K562 (cell line): Measurements from ENCODE around the gene CYLC2. TPM values are rescaled to one million over a fixed set of nuclear protein-coding genes. Genes with fewer than 3 reads are reported as not detected.

Experiments used
- ATAC-seq: fragments of 200-7000 bp; cut with Tn5 transposase; 3 replicates; pipeline ENCODE4 v1.9.1; 2020; ENCODE audit warnings: moderate library complexity
- BruUV-seq: library from RNA; stranded (reverse); fragments of 400-500 nt; replicated peaks from 2 replicates; lab custom pipeline; 2021; lab: Mats Ljungman, UMichigan
- CTCF ChIA-PET: fragments of 300-600 bp; formaldehyde crosslinking; extraction: SDS; loops from one replicate; lab custom pipeline; 2021; ENCODE audit warnings: low intra/inter-chr PET ratio; lab: Yijun Ruan, JAX
- POLR2A ChIA-PET: fragments of 300-600, 350-650 bp; sonication (Branson Sonifier 250); formaldehyde crosslinking; extraction: SDS; loops from one replicate; lab custom pipeline; 2021; ENCODE audit warnings: antibody characterized with exemption, inconsistent platforms; lab: Yijun Ruan, JAX
- DNase-seq, 4 experiments: peaks; one replicate each; pipeline versions ENCODE4 v3.0.0 to v3.0.0-alpha.2; 2011 to 2018; ENCODE audit warnings: low spot score in 3 of 4, mixed read lengths in 3 of 4; ENCODE audit errors: extremely low read depth in 1 of 4
- FAIRE-seq: peaks from 2 replicates; lab custom pipeline; 2011; peaks lifted over from hg19 to GRCh38; lab: Jason Lieb, UNC
- H2AFZ ChIP-seq: 2 replicates; pipeline ENCODE4 v1.6.0; 2011; ENCODE audit warnings: low read depth, low read length, control low read depth, inconsistent platforms
- H3K27ac ChIP-seq: fragments of 200-600 bp; 3 replicates; pipeline ENCODE4 v1.8.0; 2011; ENCODE audit warnings: low read depth, mild to moderate bottlenecking, control low read depth, inconsistent platforms, low read length, moderate library complexity, mixed read lengths; ENCODE audit errors: extremely low read depth
- H3K27me3 ChIP-seq, 2 experiments: fragments of 300-600 bp in 1 of 2; 2 replicates in 1 of 2; 3 replicates in 1 of 2; pipeline versions ENCODE4 v1.6.0 to v1.8.0; 2011; ENCODE audit warnings: inconsistent platforms in 2 of 2, low read length in 2 of 2, mild to moderate bottlenecking in 1 of 2, mixed read lengths in 1 of 2, moderate library complexity in 1 of 2; ENCODE audit not compliant: control insufficient read depth in 2 of 2, insufficient read depth in 2 of 2
- H3K36me3 ChIP-seq: fragments of 300-600 bp; 3 replicates; pipeline ENCODE4 v1.8.0; 2011; ENCODE audit warnings: mild to moderate bottlenecking, low read length, inconsistent platforms; ENCODE audit not compliant: control insufficient read depth, insufficient read depth
- H3K4me1 ChIP-seq, 2 experiments: fragments of 200-600 bp in 1 of 2; replicated peaks in 1 of 2; 2 replicates in 1 of 2; 3 replicates in 1 of 2; pipeline versions ENCODE4 v1.5.1 to v1.8.0; 2011; ENCODE audit warnings: inconsistent platforms in 2 of 2, low read length in 2 of 2, mild to moderate bottlenecking in 1 of 2, mixed read lengths in 1 of 2, moderate library complexity in 1 of 2; ENCODE audit not compliant: control insufficient read depth in 2 of 2, insufficient read depth in 2 of 2
- H3K4me2 ChIP-seq: 2 replicates; pipeline ENCODE4 v1.6.1; 2011; ENCODE audit warnings: low read length, control low read depth, inconsistent platforms, mixed read lengths; ENCODE audit not compliant: insufficient read depth
- H3K4me3 ChIP-seq: fragments of 200-600 bp; sonication (generic), shearing (Covaris generic); 2 replicates; pipeline ENCODE4 v1.5.1; 2016; ENCODE audit warnings: control low read depth, inconsistent platforms
- H3K79me2 ChIP-seq: fragments of 200-600 bp; 3 replicates; pipeline ENCODE4 v1.8.0; 2011; ENCODE audit warnings: low read length, inconsistent platforms; ENCODE audit not compliant: control insufficient read depth, insufficient read depth
- H3K9ac ChIP-seq, 2 experiments: 2 replicates each; pipeline versions ENCODE4 v1.6.0 to v1.6.1; 2011; ENCODE audit warnings: low read depth in 2 of 2, low read length in 2 of 2, control low read depth in 1 of 2, inconsistent platforms in 1 of 2, mild to moderate bottlenecking in 1 of 2, mixed read lengths in 1 of 2; ENCODE audit not compliant: insufficient read depth in 1 of 2
- H3K9me1 ChIP-seq: one replicate; pipeline ENCODE4 v1.6.0; 2011; ENCODE audit warnings: inconsistent platforms, mild to moderate bottlenecking, low read length, moderate library complexity; ENCODE audit not compliant: control insufficient read depth, insufficient read depth
- H3K9me3 ChIP-seq: replicated peaks from 2 replicates; pipeline ENCODE4 v1.5.1; 2011; ENCODE audit warnings: low read depth, low read length, inconsistent platforms; ENCODE audit not compliant: control insufficient read depth, insufficient read depth
- H4K20me1 ChIP-seq: replicated peaks from 2 replicates; pipeline ENCODE4 v1.6.1; 2011; ENCODE audit warnings: low read length, inconsistent platforms, mixed read lengths; ENCODE audit not compliant: control insufficient read depth, insufficient read depth
- E2F3 ChIP-seq: fragments of 250-450 bp; sonication (Bioruptor Pico); IDR thresholded peaks from 2 replicates; pipeline ENCODE4 v1.4.0; 2020; ENCODE audit warnings: mild to moderate bottlenecking
- EHMT2 ChIP-seq: fragments of 450-650 bp; IDR thresholded peaks from 2 replicates; pipeline ENCODE4 v1.6.1; 2018; ENCODE audit warnings: antibody characterized with exemption
- EZH2 ChIP-seq: IDR thresholded peaks from 2 replicates; pipeline ENCODE4 v1.6.1; 2012; ENCODE audit warnings: low read depth, mild to moderate bottlenecking, inconsistent platforms, low read length, borderline replicate concordance
- FIP1L1 ChIP-seq: fragments of 200-400 bp; formaldehyde crosslinking; IDR thresholded peaks from 2 replicates; pipeline ENCODE4 v1.6.1; 2018; ENCODE audit warnings: mild to moderate bottlenecking, low read depth, low read length; ENCODE audit not compliant: poor library complexity, severe bottlenecking
- FOXP1 ChIP-seq: sonication (generic); formaldehyde crosslinking; IDR thresholded peaks from 2 replicates; pipeline ENCODE4 v1.8.0; 2022; ENCODE audit warnings: mild to moderate bottlenecking, missing genetic modification reagents
- HOXB6 ChIP-seq: fragments of 250-450 bp; sonication (Bioruptor Pico); IDR thresholded peaks from 2 replicates; pipeline ENCODE4 v1.5.1; 2022; ENCODE audit warnings: mild to moderate bottlenecking, borderline replicate concordance
- SAFB2 ChIP-seq: fragments of 200-400 bp; formaldehyde crosslinking; IDR thresholded peaks from 2 replicates; pipeline ENCODE4 v1.6.1; 2018; ENCODE audit warnings: borderline replicate concordance, low read length, low read depth, moderate library complexity; ENCODE audit not compliant: severe bottlenecking
- SMAD1 ChIP-seq: fragments of 150-350 bp; IDR thresholded peaks from 2 replicates; pipeline ENCODE4 v1.6.1; 2014; ENCODE audit warnings: low read length, low read depth; ENCODE audit not compliant: partially characterized antibody
- WGBS: fragments of 100-300 bp; shearing (Covaris generic); methylation state at CpG from one replicate; pipeline ENCODE4 v1.1.6; 2016; ENCODE audit warnings: low coverage, mixed read lengths; ENCODE audit not compliant: insufficient coverage; ENCODE audit errors: missing lambda C conversion rate; 5-methylcytosine and 5-hydroxymethylcytosine counted together
- in situ Hi-C: fragments of 300-500 bp; cut with MboI; formaldehyde crosslinking; loops from 4 replicates; pipeline ENCODE4 v1.15.0; 2018; ENCODE audit warnings: inconsistent platforms, mixed read lengths
- intact Hi-C: fragments of 100-400 bp; cut with micrococcal nuclease; formaldehyde crosslinking; loops from 2 replicates; pipeline ENCODE4 v1.14.2; 2022
- polyA plus RNA-seq, 8 experiments: library from polyadenylated mRNA; depleted of rRNA in 4 of 8; stranded (reverse) in 5 of 8; unstranded in 3 of 8; fragments of >200 nt; fragmentation: Nextera tagmentation in 2 of 8; fragmentation: Illumina TruSeq in 1 of 8; extraction: Ambion mirVana in 2 of 8; extraction: Trizol in 1 of 8; gene quantifications; 2 replicates each; pipeline versions ENCODE4 v1.2.1 to v1.2.3, GENCODE V29; 2011 to 2014; ENCODE audit warnings: inconsistent platforms in 1 of 8, missing spikeins in 1 of 8
- total RNA-seq, 7 experiments: library from RNA; depleted of rRNA in 6 of 7; stranded (reverse); fragments of >200 nt in 6 of 7; fragmentation: Illumina TruSeq in 2 of 7; extraction: Trizol in 2 of 7; gene quantifications; 2 replicates each; pipeline versions ENCODE4 v1.2.1 to v1.2.3, GENCODE V29; 2011 to 2021; ENCODE audit warnings: low replicate concordance in 1 of 7

Gene CYLC2
- total and polyA plus RNA-seq, 9 of the 15 experiments (the other 6 are each of a cell fraction or from before 2014, with no cell fraction given): not detected

DNA sequence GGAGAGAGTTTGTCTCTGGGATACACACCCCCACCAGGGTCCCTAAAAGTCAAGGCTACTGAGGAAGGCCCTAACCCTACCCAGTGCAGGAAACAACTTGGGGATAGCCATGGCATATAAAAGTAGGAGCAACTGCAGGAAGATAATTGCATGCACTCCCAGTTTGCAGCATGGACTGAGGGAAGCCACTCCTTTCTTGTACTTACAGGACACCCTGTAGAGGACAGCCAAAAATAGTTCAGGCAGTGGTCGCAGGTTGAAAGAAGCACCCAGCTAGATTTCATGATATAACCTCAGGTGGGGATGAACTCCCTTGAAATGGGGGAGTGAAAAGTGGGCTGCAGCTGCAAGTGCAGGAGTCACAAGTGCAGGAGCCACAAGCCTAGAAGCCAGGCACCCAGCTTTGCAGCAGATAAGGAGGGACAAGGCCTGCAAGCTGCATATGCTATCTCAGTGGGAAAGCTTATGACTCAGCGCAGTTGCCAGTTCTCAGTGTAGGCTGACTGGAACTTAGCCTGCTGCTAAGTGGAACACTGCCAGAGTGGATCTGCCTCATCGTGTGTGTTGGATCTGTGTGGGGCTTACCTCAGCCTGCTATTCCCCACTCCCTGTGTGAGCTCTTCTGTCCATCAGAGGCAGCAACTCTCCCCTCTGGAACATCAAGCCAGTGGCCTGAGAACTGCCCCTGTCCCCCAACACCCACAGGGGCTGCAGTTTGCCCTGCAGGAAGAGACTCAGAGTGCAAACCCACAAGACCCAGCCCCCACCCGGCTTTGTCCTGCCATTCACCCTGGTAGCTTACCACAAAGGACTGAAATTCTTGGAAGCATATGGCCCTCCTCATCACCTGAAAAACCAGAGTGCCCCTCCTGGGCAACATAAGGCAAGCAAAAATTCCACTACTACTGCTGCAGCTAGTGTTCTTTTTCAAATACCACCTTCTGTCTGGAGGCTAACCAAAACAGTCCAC, 42.7 kb downstream of the CYLC2 start:
- Histone ChIP-seq H3K9me1 (no peaks in the 10 kb centered on the region), H3K4me3 (no peak overlapping the region), H3K27me3 (no peaks in the 10 kb centered on the region), H3K27ac (no peak overlapping the region), H3K79me2 (no peaks in the 10 kb centered on the region), H3K36me3 (no peaks in the 10 kb centered on the region), H3K4me2 (no peak overlapping the region), H2AFZ (no peak overlapping the region), H3K9ac (no peak overlapping the region), H4K20me1 (no peaks in the 10 kb centered on the region), H3K9me3 (no peaks in the 10 kb centered on the region), H3K4me1 (no peaks in the 10 kb centered on the region)
- BruUV-seq: no TSS peak
- FAIRE-seq: no peak
- DNase-seq: no peak
- WGBS: 3% methylated on average over 4 of the region's 4 CpGs
- TF ChIP-seq SMAD1: no peak
- TF ChIP-seq FIP1L1: no peak
- TF ChIP-seq EHMT2: no peak
- TF ChIP-seq EZH2: no peak
- no peak for TF ChIP-seq FOXP1
- no peak for TF ChIP-seq E2F3 (CRISPR knock-in tag)
- TF ChIP-seq HOXB6 (CRISPR knock-in tag): no peak
- no peak for TF ChIP-seq SAFB2
- ChIA-PET POLR2A (no interaction called here), CTCF (no interaction called here)
- no peak for ATAC-seq
- in situ Hi-C loops (no loop called here), intact Hi-C loops (no loop called here)
